ENCODE data around the gene GPR89B.
"Not testable (repeated sequence)": the region's sequence is repeated elsewhere in the genome, so short reads cannot be mapped to it uniquely, and the experiment has no call there.

DNA sequence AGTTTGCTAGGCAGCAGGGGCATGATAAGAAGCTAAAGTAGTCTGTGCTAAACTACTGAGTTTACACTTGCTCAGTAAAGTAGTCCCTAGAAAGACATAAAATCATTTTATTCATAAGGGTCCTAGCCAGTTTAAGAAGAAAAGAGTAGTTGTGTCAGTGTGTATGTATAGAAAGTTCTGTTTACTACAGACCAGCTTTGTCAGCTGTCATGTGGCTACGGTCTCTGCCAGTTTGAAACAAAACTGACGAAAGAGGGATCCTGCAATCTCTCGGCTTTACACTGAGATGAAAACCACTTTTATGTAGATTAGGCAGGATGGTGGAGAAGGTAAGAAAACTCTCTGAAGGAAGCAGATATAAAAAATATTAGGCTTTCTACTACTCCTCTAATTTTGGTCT is 7.1 kb downstream of the GPR89B start:
- not testable (repeated sequence) for TF ChIP-seq SUZ12 (IDR thresholded peaks at IDR 0.05); SP1 (IDR thresholded peaks at IDR 0.05); LEF1 (IDR thresholded peaks at IDR 0.05; ENCODE audit: borderline replicate concordance); ZNF384 (IDR thresholded peaks at IDR 0.05); FOXA1 (IDR thresholded peaks at IDR 0.05); NFRKB (IDR thresholded peaks at IDR 0.05)

All from HEK293T (cell line).